GM19193 (cell line): ENCODE data around the gene DUOX1.

Source experiments
- POLR2A ChIP-seq: IDR thresholded peaks from 4 replicates; pipeline ENCODE4 v1.6.1; 2011; ENCODE audit not compliant: insufficient read depth, insufficient read length; ENCODE audit errors: extremely low read depth

The DUOX1 gene

GRCh38 chr15:45167631-45168205, 37.9 kb downstream of the DUOX1 start:
- TF ChIP-seq POLR2A: no peak

GRCh38 chr15:45168286-45168685, 38.5 kb downstream of the DUOX1 start:
- no peak for TF ChIP-seq POLR2A

GRCh38 chr15:45168751-45169551, 39.2 kb downstream of the DUOX1 start:
- TF ChIP-seq POLR2A: no peak

GRCh38 chr15:45169608-45170480, 40.0 kb downstream of the DUOX1 start:
- TF ChIP-seq POLR2A: no peak

GRCh38 chr15:45171912-45172311, 42.1 kb downstream of the DUOX1 start:
- TF ChIP-seq POLR2A: no peak

GRCh38 chr15:45174069-45174468, 44.3 kb downstream of the DUOX1 start:
- no peak for TF ChIP-seq POLR2A

GRCh38 chr15:45174577-45174976, 44.8 kb downstream of the DUOX1 start:
- TF ChIP-seq POLR2A: no peak

- no peak for TF ChIP-seq POLR2A
These were observed 47.5 kb downstream of the DUOX1 start for GRCh38 chr15:45177285-45177684.

GRCh38 chr15:45179221-45179985, 49.6 kb downstream of the DUOX1 start:
- no peak for TF ChIP-seq POLR2A

GRCh38 chr15:45180201-45180600, 50.4 kb downstream of the DUOX1 start:
- no peak for TF ChIP-seq POLR2A

- no peak for TF ChIP-seq POLR2A
These were observed 51.0 kb downstream of the DUOX1 start for GRCh38 chr15:45180648-45181436.

- TF ChIP-seq POLR2A: no peak
These were observed 51.9 kb downstream of the DUOX1 start for GRCh38 chr15:45181491-45182285.

- TF ChIP-seq POLR2A: no peak
These were observed 53.2 kb downstream of the DUOX1 start for GRCh38 chr15:45182996-45183395.
